Breast epithelium (tissue), 3 donors: ENCODE results near the gene NADSYN1.

Experiments
- CTCF ChIP-seq, 3 donors: fragments of 450-650 bp; IDR thresholded peaks; one replicate each; pipeline ENCODE4 v1.5.1; 2016 to 2017; ENCODE audit warnings: antibody characterized with exemption in 3 of 3, mild to moderate bottlenecking in 3 of 3, moderate library complexity in 3 of 3
- POLR2A ChIP-seq: fragments of 450-650 bp; IDR thresholded peaks from one replicate; pipeline ENCODE4 v1.6.1; 2016; ENCODE audit warnings: antibody characterized with exemption, mild to moderate bottlenecking, moderate library complexity
- POLR2AphosphoS5 ChIP-seq, 3 donors: sonication (generic); formaldehyde crosslinking; IDR thresholded peaks; one replicate each; pipeline ENCODE4 v1.6.1; 2017; ENCODE audit warnings: antibody characterized with exemption in 3 of 3

GRCh38 chr11:71437399-71437798 lies 15.6 kb upstream of the NADSYN1 start:
- TF ChIP-seq CTCF (IDR thresholded peaks at IDR 0.05) (no peak), POLR2A (no peak), POLR2AphosphoS5 (IDR thresholded peaks at IDR 0.05) (no peak)
